Adrenal gland (tissue), 5 donors: ENCODE results near the gene LRP1B.
"Not testable (repeated sequence)": the region's sequence is repeated elsewhere in the genome, so short reads cannot be mapped to it uniquely, and the experiment has no call there.

Source experiments
- CTCF ChIP-seq, 6 experiments: fragments of 450-650 bp in 4 of 6; fragments of 200-600 bp in 2 of 6; sonication (generic) in 1 of 6; IDR thresholded peaks; 1 replicate in 5 of 6; 2 replicates in 1 of 6; pipeline versions ENCODE4 v1.5.1 to v1.8.0; 2016 to 2021; ENCODE audit warnings: antibody characterized with exemption in 6 of 6, mild to moderate bottlenecking in 2 of 6, moderate library complexity in 1 of 6
- POLR2A ChIP-seq, 2 donors: fragments of 450-650 bp; IDR thresholded peaks; one replicate each; pipeline ENCODE4 v1.6.1; 2017; ENCODE audit warnings: antibody characterized with exemption in 2 of 2, mild to moderate bottlenecking in 2 of 2, moderate library complexity in 1 of 2
- donor health status: DM: no; HTN: no; CAD: no.

- not testable (repeated sequence) for TF ChIP-seq CTCF, POLR2A (IDR thresholded peaks at IDR 0.05)
These were observed 43.2 kb downstream of the LRP1B start for GRCh38 chr2:142087585-142087984.
